DND-41 (cell line): Measurements from ENCODE around the gene MYO1E.

Source experiments
- ATAC-seq: fragments of 200-7000 bp; cut with Tn5 transposase; 3 replicates; pipeline ENCODE4 v1.9.1; 2021; ENCODE audit warnings: low read depth; ENCODE audit not compliant: insufficient read depth
- DNase-seq: peaks from one replicate; pipeline ENCODE4 v3.0.0-alpha.2; 2020
- H2AFZ ChIP-seq: 2 replicates; pipeline ENCODE4 v1.6.0; 2012; ENCODE audit warnings: low read depth, low read length
- H3K27ac ChIP-seq: 2 replicates; pipeline ENCODE4 v1.5.1; 2012; ENCODE audit warnings: low read length, inconsistent platforms
- H3K27me3 ChIP-seq: fragments of 200-600 bp; sonication (generic); 2 replicates; pipeline ENCODE4 v1.6.0; 2012; ENCODE audit warnings: low read length, mild to moderate bottlenecking, inconsistent platforms; ENCODE audit not compliant: insufficient read depth, poor library complexity
- H3K36me3 ChIP-seq: 2 replicates; pipeline ENCODE4 v1.5.1; 2012; ENCODE audit warnings: low read length, inconsistent platforms; ENCODE audit not compliant: insufficient read depth
- H3K4me1 ChIP-seq: 2 replicates; pipeline ENCODE4 v1.5.1; 2012; ENCODE audit warnings: mild to moderate bottlenecking, low read length; ENCODE audit not compliant: insufficient read depth
- H3K4me2 ChIP-seq: 2 replicates; pipeline ENCODE4 v1.6.0; 2012; ENCODE audit warnings: mild to moderate bottlenecking, moderate library complexity, low read length, inconsistent platforms; ENCODE audit not compliant: insufficient read depth
- H3K4me3 ChIP-seq, 2 experiments: fragments of 200-600 bp in 1 of 2; shearing (Covaris generic) in 1 of 2; 2 replicates each; pipeline ENCODE4 v1.5.1; 2012 to 2016; ENCODE audit warnings: inconsistent platforms in 2 of 2, low read length in 2 of 2, mild to moderate bottlenecking in 2 of 2, low read depth in 1 of 2, moderate library complexity in 1 of 2
- H3K79me2 ChIP-seq: 2 replicates; pipeline ENCODE4 v1.6.0; 2012; ENCODE audit warnings: low read length, inconsistent platforms; ENCODE audit not compliant: insufficient read depth
- H3K9ac ChIP-seq: 2 replicates; pipeline ENCODE4 v1.6.0; 2012; ENCODE audit warnings: low read depth, mild to moderate bottlenecking, inconsistent platforms, low read length, moderate library complexity
- H3K9me3 ChIP-seq: 2 replicates; pipeline ENCODE4 v1.5.1; 2012; ENCODE audit warnings: low read length, moderate library complexity, mild to moderate bottlenecking, inconsistent platforms; ENCODE audit not compliant: insufficient read depth, severe bottlenecking
- H4K20me1 ChIP-seq: 2 replicates; pipeline ENCODE4 v1.6.0; 2012; ENCODE audit warnings: low read length; ENCODE audit not compliant: insufficient read depth
- CTCF ChIP-seq: IDR thresholded peaks from 2 replicates; pipeline ENCODE4 v1.5.1; 2012; ENCODE audit warnings: borderline replicate concordance, low read length, moderate library complexity, mild to moderate bottlenecking; ENCODE audit not compliant: poor library complexity, severe bottlenecking; ENCODE audit errors: extremely low read depth
- EZH2 ChIP-seq: IDR thresholded peaks from 3 replicates; pipeline ENCODE4 v1.6.1; 2012; ENCODE audit warnings: borderline replicate concordance, low read depth, mild to moderate bottlenecking, moderate library complexity, low read length, inconsistent platforms; ENCODE audit not compliant: severe bottlenecking

Gene MYO1E

GRCh38 chr15:59399465-59400102 is 26.9 kb upstream of the MYO1E start:
- Histone ChIP-seq H3K9me3 (no peaks in the 10 kb centered on the region), H3K4me3 (no peak overlapping the region), H3K36me3 (no peaks in the 10 kb centered on the region), H2AFZ (no peak overlapping the region), H3K9ac (no peak overlapping the region), H3K79me2 (no peaks in the 10 kb centered on the region), H3K4me2 (no peak overlapping the region), H3K27me3 (peaks cover 4% of the 10 kb centered on the region), H3K27ac (no peak overlapping the region), H4K20me1 (no peaks in the 10 kb centered on the region; the same call in 1 of the 2 replicates), H3K4me1 (no peaks in the 10 kb centered on the region)
- no peak for DNase-seq
- TF ChIP-seq CTCF (no peak), EZH2 (no peak)
- ATAC-seq, result no peak

- TF ChIP-seq EZH2 (no peak), CTCF (no peak)
- Histone ChIP-seq H4K20me1 (no peaks in the 10 kb centered on the region; the same call in 1 of the 2 replicates), H3K9ac (no peak overlapping the region), H3K4me1 (no peaks in the 10 kb centered on the region), H3K9me3 (no peaks in the 10 kb centered on the region), H3K4me2 (no peak overlapping the region), H3K27me3 (peaks cover 4% of the 10 kb centered on the region), H3K27ac (no peak overlapping the region), H3K36me3 (no peaks in the 10 kb centered on the region), H3K79me2 (no peaks in the 10 kb centered on the region), H3K4me3 (no peak overlapping the region), H2AFZ (no peak overlapping the region)
- ATAC-seq (no peak), DNase-seq (no peak)
Measured at GRCh38 chr15:59398220-59398619, 25.5 kb upstream of the MYO1E start.

DNA sequence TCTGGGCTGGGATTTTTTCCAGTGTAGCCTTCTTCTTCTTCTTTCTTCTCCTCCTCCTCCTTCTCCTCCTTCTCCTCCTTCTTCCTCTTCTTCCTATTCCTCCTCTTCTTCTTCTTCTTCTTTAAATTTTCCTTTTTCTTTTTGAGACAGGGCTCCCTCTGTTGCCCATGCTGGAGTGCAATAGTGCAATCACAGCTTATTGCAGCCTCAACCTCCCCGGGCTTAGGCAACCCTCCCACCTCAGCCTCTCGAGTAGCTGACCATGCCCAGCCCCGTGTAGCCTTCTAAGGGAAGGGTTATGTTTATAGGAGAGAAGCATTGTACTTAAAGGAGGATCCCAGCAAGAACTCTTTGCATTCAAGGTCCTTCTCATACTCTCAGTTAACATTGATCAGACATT is 24.0 kb upstream of the MYO1E start:
- H3K4me1 ChIP-seq, result no peaks in the 10 kb centered on the region
- no peak overlapping the region for H3K4me2 ChIP-seq
- H3K79me2 ChIP-seq, result no peaks in the 10 kb centered on the region
- H3K27me3 ChIP-seq, result peaks cover 4% of the 10 kb centered on the region
- H2AFZ ChIP-seq, result no peak overlapping the region
- TF ChIP-seq EZH2 (no peak), CTCF (no peak)
- DNase-seq (no peak), ATAC-seq (no peak)
- no peak overlapping the region for H3K9ac ChIP-seq
- no peaks in the 10 kb centered on the region for H3K36me3 ChIP-seq
- H4K20me1 ChIP-seq, result no peaks in the 10 kb centered on the region; the same call in 1 of the 2 replicates
- H3K27ac ChIP-seq, result no peak overlapping the region
- no peaks in the 10 kb centered on the region for H3K9me3 ChIP-seq
- H3K4me3 ChIP-seq, result no peak overlapping the region

DNA sequence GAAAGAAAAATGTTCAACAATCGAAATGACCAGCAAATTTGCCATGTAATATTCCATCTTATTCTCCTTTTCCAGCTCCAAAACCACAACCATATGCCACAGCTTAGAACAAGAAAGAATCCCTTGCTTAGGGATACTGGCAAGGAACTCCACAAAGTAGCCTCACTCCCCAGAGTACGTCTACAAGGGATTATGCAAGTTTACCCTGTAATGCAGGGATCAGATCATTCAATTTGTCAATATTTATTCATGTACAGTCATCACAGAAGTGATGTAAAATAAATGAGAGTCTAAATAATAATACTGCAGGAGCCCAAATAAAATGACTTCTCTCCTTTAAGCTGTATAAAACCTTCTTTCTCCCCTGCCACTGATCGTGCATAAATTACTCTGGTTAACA is 23.5 kb upstream of the MYO1E start:
- no peaks in the 10 kb centered on the region for H3K4me1 ChIP-seq

More for the DNA sequence above, 23.5 kb upstream of the MYO1E start:
- H4K20me1 ChIP-seq, result no peaks in the 10 kb centered on the region; the same call in 1 of the 2 replicates
- no peaks in the 10 kb centered on the region for H3K79me2 ChIP-seq
- TF ChIP-seq CTCF, result no peak
- TF ChIP-seq EZH2, result no peak
- no peak for ATAC-seq
- no peak for DNase-seq
- no peak overlapping the region for H2AFZ ChIP-seq
- H3K36me3 ChIP-seq, result no peaks in the 10 kb centered on the region
- no peak overlapping the region for H3K27ac ChIP-seq
- H3K9me3 ChIP-seq, result no peaks in the 10 kb centered on the region
- H3K4me3 ChIP-seq, result no peak overlapping the region
- peaks cover 4% of the 10 kb centered on the region for H3K27me3 ChIP-seq
- H3K4me2 ChIP-seq, result no peak overlapping the region
- H3K9ac ChIP-seq, result no peak overlapping the region
